Activated effector memory CD4-positive, alpha-beta T cell treated with Interleukin-2 at 50 U/mL for 16 hours (primary cell): ENCODE results near the gene SLAMF8.

ENCODE experiments used
- DNase-seq: peaks from one replicate; pipeline ENCODE4 v3.0.0-alpha.2; 2020

The SLAMF8 gene

GRCh38 chr1:159821171-159821867, 5.4 kb upstream of the SLAMF8 start:
- no peak for DNase-seq

- DNase-seq, result no peak
These were observed 3.3 kb upstream of the SLAMF8 start for GRCh38 chr1:159823406-159823805.

GRCh38 chr1:159825564-159825963, 1.1 kb upstream of the SLAMF8 start:
- DNase-seq, result no peak

GRCh38 chr1:159827102-159827490, 423 bp downstream of the SLAMF8 start:
- no peak for DNase-seq

- no peak for DNase-seq
These were observed 876 bp downstream of the SLAMF8 start for GRCh38 chr1:159827549-159827948.

- no peak for DNase-seq
These were observed 1.5 kb downstream of the SLAMF8 start for GRCh38 chr1:159828176-159828575.

GRCh38 chr1:159828581-159829272, 2.1 kb downstream of the SLAMF8 start:
- DNase-seq, result no peak

GRCh38 chr1:159829273-159829634, 2.6 kb downstream of the SLAMF8 start:
- DNase-seq, result no peak

- DNase-seq, result no peak
These were observed 3.3 kb downstream of the SLAMF8 start for GRCh38 chr1:159829822-159830465.

- no peak for DNase-seq
These were observed 4.0 kb downstream of the SLAMF8 start for GRCh38 chr1:159830722-159831121.

GRCh38 chr1:159831412-159832141, 4.9 kb downstream of the SLAMF8 start:
- no peak for DNase-seq

GRCh38 chr1:159832309-159832708, 5.6 kb downstream of the SLAMF8 start:
- no peak for DNase-seq

GRCh38 chr1:159835356-159835755, 8.7 kb downstream of the SLAMF8 start:
- no peak for DNase-seq

GRCh38 chr1:159835862-159836525, 9.3 kb downstream of the SLAMF8 start:
- no peak for DNase-seq

- DNase-seq, result no peak
These were observed 12.0 kb downstream of the SLAMF8 start for GRCh38 chr1:159838715-159839114.

GRCh38 chr1:159839116-159839849, 12.6 kb downstream of the SLAMF8 start:
- no peak for DNase-seq

- DNase-seq, result no peak
These were observed 15.1 kb downstream of the SLAMF8 start for GRCh38 chr1:159841749-159842148.

- no peak for DNase-seq
These were observed 16.8 kb downstream of the SLAMF8 start for GRCh38 chr1:159843459-159843858.

GRCh38 chr1:159845751-159846629, 19.3 kb downstream of the SLAMF8 start:
- no peak for DNase-seq

GRCh38 chr1:159847231-159847630, 20.6 kb downstream of the SLAMF8 start:
- DNase-seq, result no peak

GRCh38 chr1:159848326-159848725, 21.7 kb downstream of the SLAMF8 start:
- no peak for DNase-seq
